22Rv1 (cell line): Measurements from ENCODE around the gene SLC22A17.

Source experiments
- ZFX ChIP-seq: fragments of 450-650 bp; IDR thresholded peaks from 2 replicates; pipeline ENCODE4 v1.6.1; 2017; ENCODE audit warnings: antibody characterized with exemption, borderline replicate concordance
- TF ChIP-seq, protein P1 (sequence below): fragments of 450-650 bp; IDR thresholded peaks from 2 replicates; pipeline ENCODE4 v1.5.1; 2017; ENCODE audit warnings: mild to moderate bottlenecking

DNA sequence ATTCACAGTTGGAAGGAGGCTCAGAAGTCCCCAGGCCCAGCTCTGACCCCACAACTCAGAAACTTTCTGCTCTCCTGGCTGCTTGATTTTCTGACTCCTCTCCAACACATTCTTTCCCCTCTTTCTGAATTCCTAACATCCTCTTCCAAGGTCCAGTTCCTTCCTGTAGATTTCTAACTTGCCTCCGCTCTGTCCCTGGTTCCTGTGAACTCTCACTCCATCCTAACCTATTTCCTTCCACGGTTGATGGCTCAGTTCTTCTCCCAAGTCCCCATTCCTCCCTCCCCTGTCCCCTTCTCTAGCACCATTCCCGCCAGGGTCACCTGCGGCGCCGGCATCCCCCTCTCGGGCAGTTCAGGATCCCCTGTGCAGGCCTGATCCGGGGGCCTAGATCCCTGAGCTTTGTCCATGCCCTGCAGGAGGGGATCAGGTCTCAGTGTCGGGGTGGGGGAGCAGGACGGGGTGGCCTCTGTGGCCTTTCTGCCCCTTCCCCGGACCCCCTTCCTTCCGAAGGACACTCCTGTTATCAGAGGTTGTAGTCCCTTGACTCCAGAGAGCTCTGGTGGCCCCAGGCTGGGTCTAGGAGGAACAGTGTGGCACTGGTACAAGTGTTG lies 6.0 kb upstream of the SLC22A17 start:
- TF ChIP-seq, protein P1, sequence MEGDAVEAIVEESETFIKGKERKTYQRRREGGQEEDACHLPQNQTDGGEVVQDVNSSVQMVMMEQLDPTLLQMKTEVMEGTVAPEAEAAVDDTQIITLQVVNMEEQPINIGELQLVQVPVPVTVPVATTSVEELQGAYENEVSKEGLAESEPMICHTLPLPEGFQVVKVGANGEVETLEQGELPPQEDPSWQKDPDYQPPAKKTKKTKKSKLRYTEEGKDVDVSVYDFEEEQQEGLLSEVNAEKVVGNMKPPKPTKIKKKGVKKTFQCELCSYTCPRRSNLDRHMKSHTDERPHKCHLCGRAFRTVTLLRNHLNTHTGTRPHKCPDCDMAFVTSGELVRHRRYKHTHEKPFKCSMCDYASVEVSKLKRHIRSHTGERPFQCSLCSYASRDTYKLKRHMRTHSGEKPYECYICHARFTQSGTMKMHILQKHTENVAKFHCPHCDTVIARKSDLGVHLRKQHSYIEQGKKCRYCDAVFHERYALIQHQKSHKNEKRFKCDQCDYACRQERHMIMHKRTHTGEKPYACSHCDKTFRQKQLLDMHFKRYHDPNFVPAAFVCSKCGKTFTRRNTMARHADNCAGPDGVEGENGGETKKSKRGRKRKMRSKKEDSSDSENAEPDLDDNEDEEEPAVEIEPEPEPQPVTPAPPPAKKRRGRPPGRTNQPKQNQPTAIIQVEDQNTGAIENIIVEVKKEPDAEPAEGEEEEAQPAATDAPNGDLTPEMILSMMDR: no peak
- TF ChIP-seq ZFX: no peak
